SU-DHL-6 (cell line): ENCODE results near the gene PGBD5.

ENCODE experiments used
- H2AFZ ChIP-seq: fragments of 200-600 bp; sonication (generic); 2 replicates; pipeline ENCODE4 v1.6.1; 2014; ENCODE audit warnings: low read depth, mild to moderate bottlenecking, moderate library complexity, mixed read lengths, antibody characterized with exemption, low read length; ENCODE audit not compliant: severe bottlenecking
- H3F3A ChIP-seq: fragments of 200-600 bp; shearing (Covaris generic); 2 replicates; pipeline ENCODE4 v1.6.0; 2016; ENCODE audit warnings: antibody characterized with exemption, mild to moderate bottlenecking; ENCODE audit not compliant: insufficient read depth
- H3K27ac ChIP-seq: fragments of 200-600 bp; sonication (generic); 2 replicates; pipeline ENCODE4 v1.5.1; 2016; ENCODE audit warnings: low read depth, mild to moderate bottlenecking, low read length, moderate library complexity, mixed read lengths
- H3K27me3 ChIP-seq: fragments of 200-600 bp; sonication (generic), shearing (Covaris generic); 2 replicates; pipeline ENCODE4 v1.6.0; 2014; ENCODE audit warnings: mild to moderate bottlenecking, low read length
- H3K36me3 ChIP-seq: fragments of 200-600 bp; sonication (generic); 2 replicates; pipeline ENCODE4 v1.6.1; 2014; ENCODE audit warnings: mild to moderate bottlenecking, low read length, mixed read lengths
- H3K4me2 ChIP-seq: fragments of 300-600, 200-600 bp; shearing (Covaris generic), sonication (generic); 2 replicates; pipeline ENCODE4 v1.6.0; 2014; ENCODE audit warnings: low read length, low read depth, mild to moderate bottlenecking; ENCODE audit not compliant: poor library complexity, severe bottlenecking
- H3K4me3 ChIP-seq: fragments of 200-600 bp; sonication (generic); 2 replicates; pipeline ENCODE4 v1.5.1; 2014; ENCODE audit warnings: antibody characterized with exemption, low read length, mild to moderate bottlenecking, mixed read lengths; ENCODE audit not compliant: insufficient read depth, poor library complexity, severe bottlenecking
- H3K79me2 ChIP-seq: fragments of 200-600 bp; sonication (generic); 2 replicates; pipeline ENCODE4 v1.6.1; 2014; ENCODE audit warnings: mild to moderate bottlenecking, low read length, moderate library complexity; ENCODE audit not compliant: insufficient read depth
- H3K9ac ChIP-seq: fragments of 200-600 bp; sonication (generic); 2 replicates; pipeline ENCODE4 v1.7.0; 2014; ENCODE audit warnings: mild to moderate bottlenecking, low read length
- H3K9me2 ChIP-seq: fragments of 200-600 bp; sonication (generic); replicated peaks from 2 replicates; pipeline ENCODE4 v1.6.1; 2014; ENCODE audit warnings: low read length; ENCODE audit not compliant: insufficient read depth
- H3K9me3 ChIP-seq: fragments of 200-600 bp; sonication (generic); 2 replicates; pipeline ENCODE4 v1.6.1; 2014; ENCODE audit warnings: low read length, mixed read lengths; ENCODE audit not compliant: insufficient read depth
- H4K20me1 ChIP-seq: fragments of 200-600 bp; sonication (generic); 2 replicates; pipeline ENCODE4 v1.6.1; 2014; ENCODE audit warnings: low read depth, mild to moderate bottlenecking, antibody characterized with exemption, low read length, moderate library complexity, mixed read lengths
- EZH2phosphoT487 ChIP-seq: fragments of 200-600 bp; sonication (generic), shearing (Covaris generic); conservative IDR thresholded peaks from 2 replicates; pipeline ENCODE4 v1.6.1; 2018; ENCODE audit warnings: mild to moderate bottlenecking, antibody characterized with exemption, low read length, moderate library complexity, mixed read lengths
- TF ChIP-seq, protein P1 (sequence below): fragments of 200-600 bp; sonication (generic); IDR thresholded peaks from one replicate; pipeline ENCODE4 v1.5.1; 2017; ENCODE audit warnings: antibody characterized with exemption, mild to moderate bottlenecking, low read length, moderate library complexity; ENCODE audit not compliant: insufficient read depth, poor library complexity, severe bottlenecking

The PGBD5 gene

DNA sequence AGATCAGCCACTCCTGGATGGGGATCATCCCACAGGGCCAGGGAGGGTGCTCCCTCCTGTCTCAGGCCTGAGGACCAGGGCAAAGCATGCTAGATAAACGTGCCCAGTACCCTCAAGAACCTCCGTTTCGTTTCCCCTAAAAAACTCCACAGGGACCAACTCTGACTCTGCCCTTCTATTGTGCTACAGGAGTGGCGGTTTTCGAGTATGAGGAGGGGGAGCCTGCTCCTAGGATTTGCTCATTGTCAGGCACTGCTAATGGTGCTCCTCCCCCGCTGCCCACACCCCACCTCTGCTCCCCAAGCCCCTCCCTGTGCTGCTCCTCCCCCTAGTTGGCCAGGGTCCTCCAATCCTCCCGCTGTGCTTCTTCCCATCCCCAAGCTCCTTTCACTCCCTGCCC is 32.0 kb downstream of the PGBD5 start:
- Histone ChIP-seq H3K9me2 (no peaks in the 10 kb centered on the region), H2AFZ (no peak overlapping the region), H3K79me2 (no peaks in the 10 kb centered on the region), H3K4me2 (no peak overlapping the region), H3K9me3 (no peaks in the 10 kb centered on the region), H3K36me3 (no peaks in the 10 kb centered on the region), H4K20me1 (no peaks in the 10 kb centered on the region), H3K4me3 (no peak overlapping the region), H3K27ac (no peak overlapping the region), H3F3A (no peaks in the 10 kb centered on the region), H3K27me3 (no peaks in the 10 kb centered on the region; the same call in 1 of the 2 replicates), H3K9ac (no peak overlapping the region)
- TF ChIP-seq, protein P1, sequence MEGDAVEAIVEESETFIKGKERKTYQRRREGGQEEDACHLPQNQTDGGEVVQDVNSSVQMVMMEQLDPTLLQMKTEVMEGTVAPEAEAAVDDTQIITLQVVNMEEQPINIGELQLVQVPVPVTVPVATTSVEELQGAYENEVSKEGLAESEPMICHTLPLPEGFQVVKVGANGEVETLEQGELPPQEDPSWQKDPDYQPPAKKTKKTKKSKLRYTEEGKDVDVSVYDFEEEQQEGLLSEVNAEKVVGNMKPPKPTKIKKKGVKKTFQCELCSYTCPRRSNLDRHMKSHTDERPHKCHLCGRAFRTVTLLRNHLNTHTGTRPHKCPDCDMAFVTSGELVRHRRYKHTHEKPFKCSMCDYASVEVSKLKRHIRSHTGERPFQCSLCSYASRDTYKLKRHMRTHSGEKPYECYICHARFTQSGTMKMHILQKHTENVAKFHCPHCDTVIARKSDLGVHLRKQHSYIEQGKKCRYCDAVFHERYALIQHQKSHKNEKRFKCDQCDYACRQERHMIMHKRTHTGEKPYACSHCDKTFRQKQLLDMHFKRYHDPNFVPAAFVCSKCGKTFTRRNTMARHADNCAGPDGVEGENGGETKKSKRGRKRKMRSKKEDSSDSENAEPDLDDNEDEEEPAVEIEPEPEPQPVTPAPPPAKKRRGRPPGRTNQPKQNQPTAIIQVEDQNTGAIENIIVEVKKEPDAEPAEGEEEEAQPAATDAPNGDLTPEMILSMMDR = no peak
- no peak for TF ChIP-seq EZH2phosphoT487

DNA sequence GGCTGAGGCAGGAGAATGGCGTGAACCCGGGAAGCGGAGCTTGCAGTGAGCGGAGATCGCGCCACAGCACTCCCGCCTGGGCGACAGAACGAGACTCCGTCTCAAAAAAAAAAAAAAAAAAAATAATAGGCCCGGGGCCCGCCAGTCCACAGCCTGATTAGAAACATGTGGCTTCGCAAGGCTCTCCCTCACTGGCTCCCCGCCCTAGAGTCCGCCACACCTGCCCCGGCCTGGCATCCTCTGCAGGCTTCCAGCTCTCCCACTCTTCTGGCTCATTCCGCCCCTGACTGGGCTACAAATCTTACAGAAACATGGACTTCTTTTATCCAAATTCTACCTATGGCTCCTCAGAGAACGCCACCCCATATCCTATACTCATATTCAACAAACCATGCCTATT is 32.4 kb downstream of the PGBD5 start:
- H4K20me1 ChIP-seq = no peaks in the 10 kb centered on the region
- H3K9ac ChIP-seq = no peak overlapping the region
- H3K36me3 ChIP-seq = no peaks in the 10 kb centered on the region
- H3K9me3 ChIP-seq = no peaks in the 10 kb centered on the region
- no peak overlapping the region for H3K27ac ChIP-seq
- H2AFZ ChIP-seq = no peak overlapping the region
- no peak overlapping the region for H3K4me2 ChIP-seq
- H3F3A ChIP-seq = no peaks in the 10 kb centered on the region
- no peaks in the 10 kb centered on the region; the same call in 1 of the 2 replicates for H3K27me3 ChIP-seq
- H3K4me3 ChIP-seq = no peak overlapping the region
- TF ChIP-seq, protein P1 = no peak
- no peak for TF ChIP-seq EZH2phosphoT487
- no peaks in the 10 kb centered on the region for H3K9me2 ChIP-seq
- H3K79me2 ChIP-seq = no peaks in the 10 kb centered on the region

DNA sequence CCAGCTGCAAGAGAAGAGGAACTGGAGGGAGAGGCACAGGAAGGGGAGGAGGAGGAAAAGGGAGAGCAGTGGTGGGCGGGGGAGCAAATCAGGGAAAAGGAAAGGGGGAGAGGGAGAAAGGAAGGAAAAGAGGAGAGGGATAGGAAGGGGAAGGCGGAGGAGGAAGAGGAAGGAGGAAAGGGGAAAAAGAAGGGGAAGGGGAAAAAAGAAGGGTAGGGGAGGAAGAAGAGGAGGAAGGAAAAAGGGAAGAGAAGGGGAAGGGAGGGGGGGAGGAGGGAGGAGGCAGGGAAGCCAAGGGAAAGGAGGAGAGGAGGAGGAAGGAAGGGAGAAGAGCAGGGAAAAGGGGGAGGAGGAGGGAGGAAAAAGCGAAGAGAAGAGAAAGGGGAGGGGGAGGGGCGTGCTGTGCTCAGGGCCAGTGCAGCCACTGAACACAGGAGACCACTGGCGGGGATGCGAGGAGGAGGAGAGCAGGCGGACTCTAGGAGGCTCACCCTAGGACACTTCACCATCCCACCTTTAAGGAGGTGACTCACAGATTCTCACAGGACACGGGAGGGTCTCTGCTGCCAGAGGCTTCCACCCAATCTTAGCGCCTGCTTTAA is 33.1 kb downstream of the PGBD5 start:
- Histone ChIP-seq H3K27ac (no peak overlapping the region), H3K9ac (no peak overlapping the region), H3K4me2 (no peak overlapping the region), H3K27me3 (no peaks in the 10 kb centered on the region; the same call in 1 of the 2 replicates), H3K4me3 (no peak overlapping the region), H3K9me2 (no peaks in the 10 kb centered on the region), H3K36me3 (no peaks in the 10 kb centered on the region), H3K79me2 (no peaks in the 10 kb centered on the region), H4K20me1 (no peaks in the 10 kb centered on the region), H3K9me3 (no peaks in the 10 kb centered on the region), H2AFZ (no peak overlapping the region), H3F3A (no peaks in the 10 kb centered on the region)
- TF ChIP-seq, protein P1 = no peak
- no peak for TF ChIP-seq EZH2phosphoT487
